ENCODE measurements around the gene CORO2B.
A peak's percentile ranks its signal among the peaks of the same experiment; 100 is the strongest.
"Not testable (repeated sequence)": the region's sequence is repeated elsewhere in the genome, so short reads cannot be mapped to it uniquely, and the experiment has no call there.

The CORO2B gene

GRCh38 chr15:68749365-68749764 is 170.6 kb downstream of the CORO2B start (continued):
- TF ChIP-seq CREB5 (CRISPR knock-in tag; IDR thresholded peaks at IDR 0.05; ENCODE audit: low read depth) = no peak
- TF ChIP-seq CSRNP3 (CRISPR knock-in tag; IDR thresholded peaks at IDR 0.05) = no peak
- no peak for TF ChIP-seq ZNF70 (CRISPR knock-in tag; IDR thresholded peaks at IDR 0.05)

GRCh38 chr15:68749793-68750192 is 171.0 kb downstream of the CORO2B start:
- peak; percentile 49 for ATAC-seq
- no peak for TF ChIP-seq BACH2 (CRISPR knock-in tag; IDR thresholded peaks at IDR 0.05; ENCODE audit: borderline replicate concordance)
- peak; percentile 73; the same call in 1 of the 2 replicates for TF ChIP-seq TSHZ2 (CRISPR knock-in tag; IDR thresholded peaks at IDR 0.05)
- TF ChIP-seq TCF4 (CRISPR knock-in tag; IDR thresholded peaks at IDR 0.05; ENCODE audit: borderline replicate concordance) = peak; percentile 82

GRCh38 chr15:68751622-68752021 is 172.8 kb downstream of the CORO2B start:
- no peak for TF ChIP-seq CSRNP3 (CRISPR knock-in tag; IDR thresholded peaks at IDR 0.05)
- no peak for TF ChIP-seq PPARA (CRISPR knock-in tag; IDR thresholded peaks at IDR 0.05; ENCODE audit: borderline replicate concordance)
- no peak for TF ChIP-seq CREB5 (CRISPR knock-in tag; IDR thresholded peaks at IDR 0.05; ENCODE audit: low read depth)
- no peak for ATAC-seq

- no peak for ATAC-seq
- TF ChIP-seq ZFP30 (CRISPR knock-in tag; IDR thresholded peaks at IDR 0.05) (no peak), ZC3H10 (CRISPR knock-in tag; IDR thresholded peaks at IDR 0.05) (no peak), CSDC2 (CRISPR knock-in tag; IDR thresholded peaks at IDR 0.05) (no peak), SNAI2 (CRISPR knock-in tag; IDR thresholded peaks at IDR 0.05) (no peak), TSHZ2 (CRISPR knock-in tag; IDR thresholded peaks at IDR 0.05) (no peak), PATZ1 (CRISPR knock-in tag; IDR thresholded peaks at IDR 0.05; ENCODE audit: borderline replicate concordance) (no peak)
Observed at GRCh38 chr15:68755731-68756130, 176.9 kb downstream of the CORO2B start.

GRCh38 chr15:68759982-68760579 is 181.3 kb downstream of the CORO2B start:
- ATAC-seq = not testable (repeated sequence)

Data from SK-N-SH treated with all-trans-retinoic acid at 6 μM for 48 hours (cell line).